HUES64 (cell line): Measurements from ENCODE around the gene JMJD1C.
"Not testable (repeated sequence)": the region's sequence is repeated elsewhere in the genome, so short reads cannot be mapped to it uniquely, and the experiment has no call there.

Source experiments
- H3K27ac ChIP-seq: 2 replicates; pipeline ENCODE4 v1.7.0; 2013; ENCODE audit warnings: low read depth, low read length, inconsistent platforms
- H3K27me3 ChIP-seq: 2 replicates; pipeline ENCODE4 v1.6.1; 2013; ENCODE audit warnings: mild to moderate bottlenecking, low read length; ENCODE audit not compliant: insufficient read depth
- H3K36me3 ChIP-seq: 2 replicates; pipeline ENCODE4 v1.6.1; 2013; ENCODE audit warnings: mild to moderate bottlenecking, low read length; ENCODE audit not compliant: insufficient read depth
- H3K4me1 ChIP-seq: 2 replicates; pipeline ENCODE4 v1.6.1; 2013; ENCODE audit warnings: mild to moderate bottlenecking, low read length, moderate library complexity; ENCODE audit not compliant: insufficient read depth
- H3K4me3 ChIP-seq: 2 replicates; pipeline ENCODE4 v1.5.1; 2013; ENCODE audit warnings: mild to moderate bottlenecking, low read length, moderate library complexity
- H3K9ac ChIP-seq: 2 replicates; pipeline ENCODE4 v1.6.1; 2013; ENCODE audit warnings: mild to moderate bottlenecking, low read depth, low read length
- H3K9me3 ChIP-seq: 2 replicates; pipeline ENCODE4 v1.6.1; 2013; ENCODE audit warnings: low read depth, low read length; ENCODE audit not compliant: insufficient read depth
- WGBS: fragments of 150-250, 120-280 bp; methylation state at CpG from one replicate; pipeline ENCODE4 v1.1.7; 2013; ENCODE audit warnings: missing lambda C conversion rate; 5-methylcytosine and 5-hydroxymethylcytosine counted together

Gene JMJD1C

GRCh38 chr10:63157845-63158624, 307.7 kb downstream of the JMJD1C start:
- H3K27ac ChIP-seq = no peak overlapping the region
- H3K4me3 ChIP-seq = no peak overlapping the region
- peaks cover 19% of the 10 kb centered on the region for H3K36me3 ChIP-seq
- H3K9ac ChIP-seq = no peak overlapping the region
- no peaks in the 10 kb centered on the region for H3K27me3 ChIP-seq
- WGBS = 75% methylated on average over 3 of the region's 3 CpGs
- no peaks in the 10 kb centered on the region for H3K4me1 ChIP-seq
- no peaks in the 10 kb centered on the region for H3K9me3 ChIP-seq

GRCh38 chr10:63156236-63156635, 309.5 kb downstream of the JMJD1C start:
- 93% methylated on average over 1 of the region's 2 CpGs for WGBS
- no peak overlapping the region for H3K4me3 ChIP-seq
- no peak overlapping the region for H3K27ac ChIP-seq
- peaks cover 32% of the 10 kb centered on the region for H3K36me3 ChIP-seq
- no peaks in the 10 kb centered on the region for H3K27me3 ChIP-seq
- no peaks in the 10 kb centered on the region for H3K4me1 ChIP-seq
- no peaks in the 10 kb centered on the region for H3K9me3 ChIP-seq
- no peak overlapping the region for H3K9ac ChIP-seq

- Histone ChIP-seq H3K27me3 (no peaks in the 10 kb centered on the region), H3K9me3 (no peaks in the 10 kb centered on the region), H3K4me3 (no peak overlapping the region), H3K36me3 (peaks cover 38% of the 10 kb centered on the region), H3K4me1 (no peaks in the 10 kb centered on the region), H3K9ac (no peak overlapping the region), H3K27ac (no peak overlapping the region)
- WGBS = 97% methylated on average over 8 of the region's 8 CpGs
Measured at GRCh38 chr10:63155388-63156020, 310.3 kb downstream of the JMJD1C start.

GRCh38 chr10:63154546-63155387, 311.0 kb downstream of the JMJD1C start:
- H3K27ac ChIP-seq = no peak overlapping the region
- no peaks in the 10 kb centered on the region for H3K9me3 ChIP-seq
- no peak overlapping the region for H3K9ac ChIP-seq
- H3K27me3 ChIP-seq = no peaks in the 10 kb centered on the region
- WGBS = 91% methylated on average over 6 of the region's 6 CpGs
- peaks cover 41% of the 10 kb centered on the region for H3K36me3 ChIP-seq
- H3K4me1 ChIP-seq = no peaks in the 10 kb centered on the region
- no peak overlapping the region for H3K4me3 ChIP-seq

- peaks cover 41% of the 10 kb centered on the region for H3K36me3 ChIP-seq
Measured at GRCh38 chr10:63153868-63154545, 311.8 kb downstream of the JMJD1C start.

GRCh38 chr10:63150745-63151144, 315.0 kb downstream of the JMJD1C start:
- Histone ChIP-seq H3K4me3 (no peak overlapping the region), H3K4me1 (peaks cover 5% of the 10 kb centered on the region; the same call in 1 of the 2 replicates), H3K27ac (no peak overlapping the region), H3K36me3 (peaks cover 47% of the 10 kb centered on the region), H3K27me3 (no peaks in the 10 kb centered on the region), H3K9me3 (no peaks in the 10 kb centered on the region), H3K9ac (no peak overlapping the region)
- WGBS = 93% methylated on average over 4 of the region's 4 CpGs

More at GRCh38 chr10:63153868-63154545, 311.8 kb downstream of the JMJD1C start:
- WGBS = 96% methylated on average over 9 of the region's 9 CpGs
- not testable (repeated sequence) for H3K4me3 ChIP-seq, H3K9me3 ChIP-seq, H3K9ac ChIP-seq, H3K4me1 ChIP-seq, H3K27me3 ChIP-seq, H3K27ac ChIP-seq

- Histone ChIP-seq H3K9me3 (no peaks in the 10 kb centered on the region), H3K36me3 (peaks cover 16% of the 10 kb centered on the region), H3K27ac (no peak overlapping the region), H3K27me3 (no peaks in the 10 kb centered on the region), H3K4me1 (peaks cover 5% of the 10 kb centered on the region; the same call in 1 of the 2 replicates), H3K4me3 (no peak overlapping the region), H3K9ac (no peak overlapping the region)
Measured at GRCh38 chr10:63146503-63146902, 319.3 kb downstream of the JMJD1C start.

GRCh38 chr10:63145782-63146181, 320.0 kb downstream of the JMJD1C start:
- H3K4me3 ChIP-seq = no peak overlapping the region
- no peaks in the 10 kb centered on the region for H3K9me3 ChIP-seq
- H3K9ac ChIP-seq = no peak overlapping the region
- H3K27ac ChIP-seq = no peak overlapping the region
- H3K36me3 ChIP-seq = peaks cover 12% of the 10 kb centered on the region
- peaks cover 5% of the 10 kb centered on the region; the same call in 1 of the 2 replicates for H3K4me1 ChIP-seq
- H3K27me3 ChIP-seq = no peaks in the 10 kb centered on the region

- no peak overlapping the region for H3K27ac ChIP-seq
- no peak overlapping the region for H3K9ac ChIP-seq
- H3K27me3 ChIP-seq = no peaks in the 10 kb centered on the region
- H3K4me1 ChIP-seq = peaks cover 5% of the 10 kb centered on the region; the same call in 1 of the 2 replicates
- no peaks in the 10 kb centered on the region for H3K9me3 ChIP-seq
- 97% methylated on average over 3 of the region's 5 CpGs for WGBS
- peaks cover 6% of the 10 kb centered on the region for H3K36me3 ChIP-seq
- no peak overlapping the region for H3K4me3 ChIP-seq
Measured at GRCh38 chr10:63143987-63144386, 321.8 kb downstream of the JMJD1C start.

- no peak overlapping the region for H3K4me3 ChIP-seq
- WGBS = 94% methylated on average over 6 of the region's 6 CpGs
- H3K36me3 ChIP-seq = no peaks in the 10 kb centered on the region
Measured at GRCh38 chr10:63142136-63142535, 323.6 kb downstream of the JMJD1C start.

More at GRCh38 chr10:63142136-63142535, 323.6 kb downstream of the JMJD1C start:
- H3K4me1 ChIP-seq = peaks cover 8% of the 10 kb centered on the region; the same call in 1 of the 2 replicates
- H3K27me3 ChIP-seq = no peaks in the 10 kb centered on the region
- H3K9me3 ChIP-seq = no peaks in the 10 kb centered on the region
- H3K9ac ChIP-seq = no peak overlapping the region
- H3K27ac ChIP-seq = no peak overlapping the region
